Measurements from ENCODE around the gene TOGARAM1. TPM values are rescaled to one million over a fixed set of nuclear protein-coding genes. Genes with fewer than 3 reads are reported as not detected.

Gene TOGARAM1
- polyA plus RNA-seq, 1 of the 3 experiments (the other 2 are of a cell fraction): 2.1 TPM

GRCh38 chr14:45065540-45065939, 103.5 kb downstream of the TOGARAM1 start (continued):
- TF ChIP-seq EP300 (IDR thresholded peaks at IDR 0.05; ENCODE audit: borderline replicate concordance in 1 of 2, low read depth in 1 of 2, low read length in 1 of 2) (no peak), ELF1 (IDR thresholded peaks at IDR 0.05) (no peak), TAF1 (IDR thresholded peaks at IDR 0.05; ENCODE audit: borderline replicate concordance, low read depth, low read length) (no peak), EZH2phosphoT487 (IDR thresholded peaks at IDR 0.05; ENCODE audit: borderline replicate concordance, low read depth) (no peak), POLR2AphosphoS5 (IDR thresholded peaks at IDR 0.05; ENCODE audit: low read depth, low read length) (no peak)
- TF ChIP-seq, protein P1, sequence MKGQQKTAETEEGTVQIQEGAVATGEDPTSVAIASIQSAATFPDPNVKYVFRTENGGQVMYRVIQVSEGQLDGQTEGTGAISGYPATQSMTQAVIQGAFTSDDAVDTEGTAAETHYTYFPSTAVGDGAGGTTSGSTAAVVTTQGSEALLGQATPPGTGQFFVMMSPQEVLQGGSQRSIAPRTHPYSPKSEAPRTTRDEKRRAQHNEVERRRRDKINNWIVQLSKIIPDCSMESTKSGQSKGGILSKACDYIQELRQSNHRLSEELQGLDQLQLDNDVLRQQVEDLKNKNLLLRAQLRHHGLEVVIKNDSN (IDR thresholded peaks at IDR 0.05; ENCODE audit: borderline replicate concordance, low read depth): no peak

- ChIA-PET CTCF (no interaction called here), POLR2A (no interaction called here)
- Histone ChIP-seq H3K4me2 (no peak overlapping the region), H3K27ac (ENCODE audit: low read depth in 2 of 2, low read length in 1 of 2) (no peak overlapping the region), H3K36me3 (replicated peaks in 1 of 2; ENCODE audit: control insufficient read depth in 1 of 2, insufficient read depth in 2 of 2, low read length in 1 of 2) (no peaks in the 10 kb centered on the region), H3K9me2 (no peaks in the 10 kb centered on the region), H3K4me3 (ENCODE audit: low read depth in 2 of 2, low read length in 1 of 2) (no peak overlapping the region), H4K20me1 (ENCODE audit: insufficient read depth) (no peaks in the 10 kb centered on the region), H3K27me3 (ENCODE audit: insufficient read depth) (no peaks in the 10 kb centered on the region), H3K79me2 (ENCODE audit: insufficient read depth) (no peaks in the 10 kb centered on the region), H3F3A (replicated peaks; ENCODE audit: insufficient read depth) (no peaks in the 10 kb centered on the region), H3K9me3 (no peaks in the 10 kb centered on the region), H3K4me1 (ENCODE audit: control insufficient read depth in 1 of 2, insufficient read depth in 2 of 2, low read depth in 1 of 2, low read length in 1 of 2) (no peaks in the 10 kb centered on the region), H2AFZ (ENCODE audit: low read depth) (no peak overlapping the region), H3K9ac (no peak overlapping the region)
- DNase-seq: no peak
- 100% methylated on average over 2 of the region's 2 CpGs for WGBS (ENCODE audit: low lambda C conversion rate)
- TF ChIP-seq REST (IDR thresholded peaks at IDR 0.05; ENCODE audit: low read depth, low read length) (no peak), NRF1 (IDR thresholded peaks at IDR 0.05; ENCODE audit: low read depth, low read length) (no peak), SIN3A (IDR thresholded peaks at IDR 0.05; ENCODE audit: borderline replicate concordance, low read depth, low read length) (no peak), POLR2AphosphoS5 (IDR thresholded peaks at IDR 0.05; ENCODE audit: low read depth, low read length) (no peak), RAD21 (IDR thresholded peaks at IDR 0.05; ENCODE audit: low read length) (no peak), RXRA (IDR thresholded peaks at IDR 0.05; ENCODE audit: borderline replicate concordance, low read depth) (no peak)
Observed at GRCh38 chr14:45065956-45066355, 104.0 kb downstream of the TOGARAM1 start.

DNA sequence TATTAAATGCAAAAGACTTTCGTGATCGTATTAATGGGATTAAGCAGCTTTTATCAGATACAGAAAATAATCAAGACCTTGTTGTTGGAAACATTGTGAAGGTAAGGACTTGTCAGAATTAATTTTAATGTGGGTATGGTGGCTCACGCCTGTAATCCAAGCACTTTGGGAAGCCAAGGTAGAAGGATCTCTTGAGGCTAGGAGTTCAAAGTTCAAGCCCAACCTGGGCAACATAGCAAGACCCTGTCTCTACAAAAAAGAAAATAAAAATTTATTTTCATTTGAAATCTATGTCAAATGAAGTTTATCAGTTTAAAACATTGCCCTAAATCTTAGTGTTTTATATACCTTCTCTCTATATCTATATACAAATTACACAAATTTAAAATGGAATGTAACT, 104.7 kb downstream of the TOGARAM1 start:
- CTCF ChIA-PET: no interaction called here
- Histone ChIP-seq H3K4me3 (ENCODE audit: low read depth in 2 of 2, low read length in 1 of 2) (no peak overlapping the region), H4K20me1 (ENCODE audit: insufficient read depth) (no peaks in the 10 kb centered on the region), H3F3A (replicated peaks; ENCODE audit: insufficient read depth) (no peaks in the 10 kb centered on the region), H3K4me1 (ENCODE audit: control insufficient read depth in 1 of 2, insufficient read depth in 2 of 2, low read depth in 1 of 2, low read length in 1 of 2) (no peaks in the 10 kb centered on the region), H3K27ac (ENCODE audit: low read depth in 2 of 2, low read length in 1 of 2) (no peak overlapping the region), H3K79me2 (ENCODE audit: insufficient read depth) (no peaks in the 10 kb centered on the region), H3K4me2 (no peak overlapping the region), H3K9me2 (no peaks in the 10 kb centered on the region), H3K36me3 (replicated peaks in 1 of 2; ENCODE audit: control insufficient read depth in 1 of 2, insufficient read depth in 2 of 2, low read length in 1 of 2) (no peaks in the 10 kb centered on the region), H3K9ac (no peak overlapping the region), H3K9me3 (no peaks in the 10 kb centered on the region), H3K27me3 (ENCODE audit: insufficient read depth) (no peaks in the 10 kb centered on the region), H2AFZ (ENCODE audit: low read depth) (no peak overlapping the region)
- no peak for DNase-seq
- POLR2A ChIA-PET: no interaction called here
- 95% methylated on average over 3 of the region's 3 CpGs for WGBS (ENCODE audit: low lambda C conversion rate)
- TF ChIP-seq, protein P2, sequence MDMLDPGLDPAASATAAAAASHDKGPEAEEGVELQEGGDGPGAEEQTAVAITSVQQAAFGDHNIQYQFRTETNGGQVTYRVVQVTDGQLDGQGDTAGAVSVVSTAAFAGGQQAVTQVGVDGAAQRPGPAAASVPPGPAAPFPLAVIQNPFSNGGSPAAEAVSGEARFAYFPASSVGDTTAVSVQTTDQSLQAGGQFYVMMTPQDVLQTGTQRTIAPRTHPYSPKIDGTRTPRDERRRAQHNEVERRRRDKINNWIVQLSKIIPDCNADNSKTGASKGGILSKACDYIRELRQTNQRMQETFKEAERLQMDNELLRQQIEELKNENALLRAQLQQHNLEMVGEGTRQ (IDR thresholded peaks at IDR 0.05; ENCODE audit: borderline replicate concordance, low read depth, low read length): no peak
- TF ChIP-seq RAD21 (IDR thresholded peaks at IDR 0.05; ENCODE audit: low read length): no peak
- TF ChIP-seq EZH2phosphoT487 (IDR thresholded peaks at IDR 0.05; ENCODE audit: borderline replicate concordance, low read depth): no peak
- no peak for TF ChIP-seq MEF2A (IDR thresholded peaks at IDR 0.05; ENCODE audit: borderline replicate concordance, low read depth)
- no peak for TF ChIP-seq RCOR1 (IDR thresholded peaks at IDR 0.05; ENCODE audit: low read length)
